ENCODE data around the gene KLHL42.
A peak's percentile ranks its signal among the peaks of the same experiment; 100 is the strongest.
"Not testable (repeated sequence)": the region's sequence is repeated elsewhere in the genome, so short reads cannot be mapped to it uniquely, and the experiment has no call there.

Gene KLHL42

GRCh38 chr12:27779920-27780611 is at the start of gene KLHL42, which contains the start of gene MANSC4:
Gene KLHL42, plus strand, starts transcription at chr12:27780233. Its CDS starts 98 bp downstream, at chr12:27780331.
Gene MANSC4, minus strand, starts transcription at chr12:27780236. Its CDS starts 8,960 bp downstream, at chr12:27771276.
- DNase-seq (ENCODE audit: insufficient read length, low spot score) (no peak), FAIRE-seq (no peak)

GRCh38 chr12:27732281-27732680 is 47.8 kb upstream of the KLHL42 start:
- TF ChIP-seq, protein P1, sequence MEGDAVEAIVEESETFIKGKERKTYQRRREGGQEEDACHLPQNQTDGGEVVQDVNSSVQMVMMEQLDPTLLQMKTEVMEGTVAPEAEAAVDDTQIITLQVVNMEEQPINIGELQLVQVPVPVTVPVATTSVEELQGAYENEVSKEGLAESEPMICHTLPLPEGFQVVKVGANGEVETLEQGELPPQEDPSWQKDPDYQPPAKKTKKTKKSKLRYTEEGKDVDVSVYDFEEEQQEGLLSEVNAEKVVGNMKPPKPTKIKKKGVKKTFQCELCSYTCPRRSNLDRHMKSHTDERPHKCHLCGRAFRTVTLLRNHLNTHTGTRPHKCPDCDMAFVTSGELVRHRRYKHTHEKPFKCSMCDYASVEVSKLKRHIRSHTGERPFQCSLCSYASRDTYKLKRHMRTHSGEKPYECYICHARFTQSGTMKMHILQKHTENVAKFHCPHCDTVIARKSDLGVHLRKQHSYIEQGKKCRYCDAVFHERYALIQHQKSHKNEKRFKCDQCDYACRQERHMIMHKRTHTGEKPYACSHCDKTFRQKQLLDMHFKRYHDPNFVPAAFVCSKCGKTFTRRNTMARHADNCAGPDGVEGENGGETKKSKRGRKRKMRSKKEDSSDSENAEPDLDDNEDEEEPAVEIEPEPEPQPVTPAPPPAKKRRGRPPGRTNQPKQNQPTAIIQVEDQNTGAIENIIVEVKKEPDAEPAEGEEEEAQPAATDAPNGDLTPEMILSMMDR (IDR thresholded peaks at IDR 0.05; ENCODE audit: insufficient read depth, missing control alignments) = no peak
- DNase-seq (ENCODE audit: insufficient read length, low spot score) (no peak), FAIRE-seq (no peak)

More at GRCh38 chr12:27779920-27780611, at the start of gene KLHL42, which contains the start of gene MANSC4:
- TF ChIP-seq, protein P1 (IDR thresholded peaks at IDR 0.05; ENCODE audit: insufficient read depth, missing control alignments) = no peak

DNA sequence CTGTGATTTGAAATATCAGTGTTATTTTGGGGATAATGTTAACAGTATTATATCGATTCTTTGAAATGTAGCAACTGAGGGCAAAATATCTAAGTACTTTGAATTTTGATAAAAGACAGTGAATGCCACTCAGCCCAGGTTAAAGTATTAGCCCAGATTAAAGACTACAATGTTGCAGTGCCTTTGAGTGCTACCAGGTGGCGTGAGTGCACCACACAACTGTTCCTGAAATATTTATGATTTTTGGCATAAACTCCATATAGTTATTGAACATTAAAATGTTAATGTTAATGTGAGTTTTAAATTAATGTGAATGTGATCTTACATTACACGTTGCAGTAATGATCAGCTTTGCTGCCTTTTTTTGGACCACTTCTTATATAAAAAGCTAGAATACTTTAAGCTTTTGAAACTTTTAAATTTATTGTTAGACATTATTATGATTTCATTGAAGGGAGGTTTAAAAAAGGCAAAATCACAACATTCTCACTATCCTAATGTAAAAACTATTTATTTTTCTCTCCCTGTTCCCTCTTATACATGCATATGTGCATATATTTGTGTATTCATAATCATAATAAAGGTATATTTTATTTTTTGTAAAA is 46.9 kb upstream of the KLHL42 start:
- FAIRE-seq (peak; percentile 77), DNase-seq (ENCODE audit: insufficient read length, low spot score) (no peak)
- TF ChIP-seq, protein P1 (IDR thresholded peaks at IDR 0.05; ENCODE audit: insufficient read depth, missing control alignments) = peak; percentile 84

DNA sequence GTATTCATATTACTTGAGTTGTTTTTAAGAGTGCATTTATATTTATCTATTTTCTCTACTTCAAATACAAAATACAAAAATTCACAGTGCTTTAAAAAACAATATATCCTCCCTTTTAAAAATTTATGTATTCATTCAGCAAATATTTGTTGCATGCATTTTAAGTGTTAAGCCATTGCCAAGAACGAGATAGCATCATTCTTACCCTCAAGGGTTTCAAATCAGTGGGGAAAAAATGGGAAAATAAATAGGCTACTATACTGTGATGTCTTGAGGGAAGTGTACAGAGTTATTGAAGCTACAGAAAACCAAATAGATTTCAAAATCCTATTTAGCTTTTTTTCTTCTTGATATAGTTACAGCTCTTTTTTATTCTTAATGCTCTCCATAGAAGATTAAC is 46.2 kb upstream of the KLHL42 start:
- DNase-seq (ENCODE audit: insufficient read length, low spot score) = no peak
- no peak for FAIRE-seq
- TF ChIP-seq, protein P1 (IDR thresholded peaks at IDR 0.05; ENCODE audit: insufficient read depth, missing control alignments) = no peak

DNA sequence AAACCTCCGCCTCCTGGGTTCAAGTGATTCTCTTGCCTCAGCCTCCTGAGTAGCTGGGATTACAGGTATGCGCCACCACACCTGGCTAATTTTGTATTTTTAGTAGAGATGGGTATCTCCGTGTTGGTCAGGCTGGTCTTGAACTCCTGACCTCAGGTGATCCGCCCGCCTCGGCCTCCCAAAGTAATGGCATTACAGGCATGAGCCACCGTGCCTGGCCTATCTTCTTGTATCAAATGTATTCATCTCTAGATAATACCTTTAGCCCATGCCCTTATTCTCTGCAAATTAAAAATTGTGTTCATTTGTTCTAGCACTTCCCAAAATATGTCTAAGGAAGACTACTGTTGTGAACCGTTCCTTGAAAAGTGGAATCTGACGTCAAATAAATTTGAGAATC is 45.7 kb upstream of the KLHL42 start:
- not testable (repeated sequence) for DNase-seq (ENCODE audit: insufficient read length, low spot score); FAIRE-seq

GRCh38 chr12:27743601-27744000 is 36.4 kb upstream of the KLHL42 start:
- FAIRE-seq = no peak
- TF ChIP-seq, protein P1 (IDR thresholded peaks at IDR 0.05; ENCODE audit: insufficient read depth, missing control alignments) = no peak
- DNase-seq (ENCODE audit: insufficient read length, low spot score) = no peak

- DNase-seq (ENCODE audit: insufficient read length, low spot score); FAIRE-seq: not testable (repeated sequence)
These were observed 34.3 kb upstream of the KLHL42 start for GRCh38 chr12:27745734-27746133.

DNA sequence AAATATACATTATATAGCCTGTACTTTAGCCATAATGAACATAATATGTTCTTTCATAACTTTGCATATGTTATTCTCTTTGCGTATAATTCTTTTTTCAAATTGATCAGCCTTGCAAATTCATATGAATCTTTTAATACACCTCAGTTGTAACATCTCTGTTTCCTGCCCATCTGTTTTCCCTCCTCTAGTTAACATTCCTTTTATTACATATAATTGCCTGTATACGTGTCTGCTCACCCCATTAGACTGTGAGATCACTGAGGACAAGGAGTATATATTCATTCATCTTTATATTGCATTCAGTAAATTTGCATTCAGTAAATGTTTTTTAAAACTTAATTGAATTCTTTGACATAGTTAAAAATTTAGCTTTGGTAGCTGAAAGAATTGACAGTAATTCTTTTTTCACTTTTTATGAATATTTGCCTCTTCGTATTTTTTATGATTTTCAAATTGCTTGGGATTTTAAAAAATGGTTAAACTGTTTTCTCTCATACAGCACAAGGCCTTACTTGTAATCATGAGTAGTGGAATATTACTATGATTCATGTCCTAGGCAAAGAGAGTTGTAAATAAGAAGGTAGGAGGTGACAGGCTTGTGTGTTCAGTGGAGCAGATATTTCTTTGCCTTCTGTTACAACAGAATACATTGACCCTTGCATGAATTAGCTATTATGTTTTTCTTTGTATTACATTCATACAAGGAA is 32.8 kb upstream of the KLHL42 start:
- DNase-seq (ENCODE audit: insufficient read length, low spot score) = no peak
- TF ChIP-seq, protein P1 (IDR thresholded peaks at IDR 0.05; ENCODE audit: insufficient read depth, missing control alignments) = no peak
- no peak for FAIRE-seq
